Measurements from ENCODE around the gene BMP6.

DNA sequence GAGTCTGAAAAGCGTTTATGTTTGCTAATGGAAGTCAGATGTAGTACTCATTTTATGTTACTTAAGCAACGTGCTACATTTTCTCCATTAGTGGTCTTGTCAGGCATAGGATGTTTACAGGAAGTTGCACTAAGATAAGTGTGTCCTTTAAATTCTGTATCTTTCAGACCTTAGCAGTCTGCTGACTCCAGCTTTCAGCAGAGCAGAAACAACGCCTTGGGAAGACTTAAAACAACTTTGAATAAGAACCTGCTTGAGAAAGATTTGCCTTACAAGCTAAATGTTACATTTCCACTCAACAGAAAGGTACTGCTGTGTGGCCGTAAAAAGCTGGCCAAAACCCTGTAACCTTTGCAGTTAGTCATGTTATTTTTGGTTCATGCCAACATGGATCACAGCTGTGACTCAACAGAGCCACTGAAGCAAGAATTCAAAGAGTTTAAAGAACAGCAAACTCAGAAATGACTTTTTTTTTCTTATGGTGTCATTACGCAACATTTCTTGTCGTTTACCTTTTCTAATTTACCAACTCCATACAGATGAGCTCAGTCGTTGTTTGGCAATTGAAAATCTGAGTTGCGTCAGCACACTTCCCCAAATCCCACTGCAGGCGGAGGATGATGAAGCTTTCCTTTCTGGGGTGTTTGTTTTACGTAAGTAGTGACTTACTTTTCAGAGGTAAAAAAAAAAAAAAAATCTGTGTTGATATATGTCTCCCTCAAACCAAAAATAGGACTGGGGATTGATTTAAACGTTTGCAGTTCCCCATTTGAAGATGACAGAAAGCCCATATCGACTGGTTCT, 27.9 kb upstream of the BMP6 start:
- TF ChIP-seq EZH2 (IDR thresholded peaks at IDR 0.05): no peak
- TF ChIP-seq, protein P1, sequence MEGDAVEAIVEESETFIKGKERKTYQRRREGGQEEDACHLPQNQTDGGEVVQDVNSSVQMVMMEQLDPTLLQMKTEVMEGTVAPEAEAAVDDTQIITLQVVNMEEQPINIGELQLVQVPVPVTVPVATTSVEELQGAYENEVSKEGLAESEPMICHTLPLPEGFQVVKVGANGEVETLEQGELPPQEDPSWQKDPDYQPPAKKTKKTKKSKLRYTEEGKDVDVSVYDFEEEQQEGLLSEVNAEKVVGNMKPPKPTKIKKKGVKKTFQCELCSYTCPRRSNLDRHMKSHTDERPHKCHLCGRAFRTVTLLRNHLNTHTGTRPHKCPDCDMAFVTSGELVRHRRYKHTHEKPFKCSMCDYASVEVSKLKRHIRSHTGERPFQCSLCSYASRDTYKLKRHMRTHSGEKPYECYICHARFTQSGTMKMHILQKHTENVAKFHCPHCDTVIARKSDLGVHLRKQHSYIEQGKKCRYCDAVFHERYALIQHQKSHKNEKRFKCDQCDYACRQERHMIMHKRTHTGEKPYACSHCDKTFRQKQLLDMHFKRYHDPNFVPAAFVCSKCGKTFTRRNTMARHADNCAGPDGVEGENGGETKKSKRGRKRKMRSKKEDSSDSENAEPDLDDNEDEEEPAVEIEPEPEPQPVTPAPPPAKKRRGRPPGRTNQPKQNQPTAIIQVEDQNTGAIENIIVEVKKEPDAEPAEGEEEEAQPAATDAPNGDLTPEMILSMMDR (IDR thresholded peaks at IDR 0.05): no peak
- TF ChIP-seq EZH2phosphoT487 (IDR thresholded peaks at IDR 0.05): no peak
